ENCODE results near the gene LRRTM4.

DNA sequence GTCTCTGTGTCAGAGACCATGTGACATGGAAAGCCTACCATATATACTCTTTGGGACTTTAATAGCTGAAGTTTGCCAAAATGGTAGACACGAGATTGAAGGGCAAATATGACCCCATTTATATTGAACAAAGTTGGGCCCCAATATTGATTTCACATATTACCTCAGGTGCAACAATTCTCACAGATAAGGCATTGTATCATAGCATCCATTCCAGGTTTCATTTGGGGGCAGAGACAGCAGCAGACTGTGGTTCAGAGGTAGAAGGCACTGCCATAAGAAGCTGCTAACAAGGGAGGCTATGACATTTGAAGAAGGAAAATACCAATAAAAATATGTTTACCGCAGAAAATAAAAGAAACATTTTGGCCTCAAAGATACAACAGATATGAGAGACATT is 419.2 kb downstream of the LRRTM4 start:
- TF ChIP-seq, protein P1, sequence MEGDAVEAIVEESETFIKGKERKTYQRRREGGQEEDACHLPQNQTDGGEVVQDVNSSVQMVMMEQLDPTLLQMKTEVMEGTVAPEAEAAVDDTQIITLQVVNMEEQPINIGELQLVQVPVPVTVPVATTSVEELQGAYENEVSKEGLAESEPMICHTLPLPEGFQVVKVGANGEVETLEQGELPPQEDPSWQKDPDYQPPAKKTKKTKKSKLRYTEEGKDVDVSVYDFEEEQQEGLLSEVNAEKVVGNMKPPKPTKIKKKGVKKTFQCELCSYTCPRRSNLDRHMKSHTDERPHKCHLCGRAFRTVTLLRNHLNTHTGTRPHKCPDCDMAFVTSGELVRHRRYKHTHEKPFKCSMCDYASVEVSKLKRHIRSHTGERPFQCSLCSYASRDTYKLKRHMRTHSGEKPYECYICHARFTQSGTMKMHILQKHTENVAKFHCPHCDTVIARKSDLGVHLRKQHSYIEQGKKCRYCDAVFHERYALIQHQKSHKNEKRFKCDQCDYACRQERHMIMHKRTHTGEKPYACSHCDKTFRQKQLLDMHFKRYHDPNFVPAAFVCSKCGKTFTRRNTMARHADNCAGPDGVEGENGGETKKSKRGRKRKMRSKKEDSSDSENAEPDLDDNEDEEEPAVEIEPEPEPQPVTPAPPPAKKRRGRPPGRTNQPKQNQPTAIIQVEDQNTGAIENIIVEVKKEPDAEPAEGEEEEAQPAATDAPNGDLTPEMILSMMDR (IDR thresholded peaks at IDR 0.05) = no peak
- no peak for TF ChIP-seq POLR2A (IDR thresholded peaks at IDR 0.05)
